CD8-positive, alpha-beta memory T cell (primary cell): ENCODE results near the gene MYH15. TPM values are rescaled to one million over a fixed set of nuclear protein-coding genes. Genes with fewer than 3 reads are reported as not detected.
A peak's percentile ranks its signal among the peaks of the same experiment; 100 is the strongest.

ENCODE experiments used
- CTCF ChIA-PET: fragments of 350-600 bp; sonication (Branson Sonifier 250); formaldehyde crosslinking; loops from one replicate; lab custom pipeline; 2021; ENCODE audit warnings: antibody characterized with exemption; lab: Charles Lee
- POLR2A ChIA-PET: fragments of 350-600 bp; sonication (Branson Sonifier 250); formaldehyde crosslinking; loops from one replicate; lab custom pipeline; 2021; ENCODE audit warnings: antibody characterized with exemption; lab: Charles Lee
- DNase-seq, 5 donors: peaks; one replicate each; pipeline versions ENCODE4 v3.0.0 to v3.0.0-alpha.2; 2020 to 2022; ENCODE audit warnings: mixed read lengths in 1 of 5
- H3K27ac ChIP-seq: one replicate; pipeline ENCODE4 v1.7.0; 2013; ENCODE audit warnings: low read depth, mild to moderate bottlenecking, low read length, moderate library complexity
- H3K27me3 ChIP-seq: 2 replicates; pipeline ENCODE4 v1.7.0; 2013; ENCODE audit warnings: low read length, mild to moderate bottlenecking; ENCODE audit not compliant: insufficient read depth, poor library complexity, severe bottlenecking
- H3K36me3 ChIP-seq: 2 replicates; pipeline ENCODE4 v1.7.0; 2013; ENCODE audit warnings: mild to moderate bottlenecking, low read length, moderate library complexity; ENCODE audit not compliant: insufficient read depth
- H3K4me1 ChIP-seq: 2 replicates; pipeline ENCODE4 v1.7.0; 2013; ENCODE audit warnings: mild to moderate bottlenecking, low read length, moderate library complexity; ENCODE audit not compliant: insufficient read depth
- H3K4me3 ChIP-seq: 2 replicates; pipeline ENCODE4 v1.7.0; 2013; ENCODE audit warnings: mild to moderate bottlenecking, low read length
- H3K9me3 ChIP-seq: 2 replicates; pipeline ENCODE4 v1.7.0; 2013; ENCODE audit warnings: mild to moderate bottlenecking, low read length
- H3K27ac Mint-ChIP-seq, 8 donors: one replicate each; pipeline ENCODE4 v1.8.0; 2020 to 2021; ENCODE audit warnings: mixed read lengths in 8 of 8, mild to moderate bottlenecking in 6 of 8, inconsistent platforms in 3 of 8, moderate library complexity in 3 of 8
- H3K27me3 Mint-ChIP-seq, 2 donors: one replicate each; pipeline ENCODE4 v1.8.0; 2020 to 2021; ENCODE audit warnings: mixed read lengths in 2 of 2, mild to moderate bottlenecking in 1 of 2, moderate library complexity in 1 of 2
- H3K36me3 Mint-ChIP-seq, 3 donors: one replicate each; pipeline ENCODE4 v1.8.0; 2020 to 2021; ENCODE audit warnings: mixed read lengths in 3 of 3, inconsistent platforms in 1 of 3, mild to moderate bottlenecking in 1 of 3
- H3K4me1 Mint-ChIP-seq, 3 donors: one replicate each; pipeline ENCODE4 v1.8.0; 2020 to 2021; ENCODE audit warnings: mixed read lengths in 3 of 3, inconsistent platforms in 1 of 3, mild to moderate bottlenecking in 1 of 3
- H3K4me3 Mint-ChIP-seq, 7 donors: one replicate each; pipeline ENCODE4 v1.8.0; 2020 to 2021; ENCODE audit warnings: mixed read lengths in 7 of 7, mild to moderate bottlenecking in 6 of 7, moderate library complexity in 4 of 7, inconsistent platforms in 2 of 7
- H3K9me3 Mint-ChIP-seq, 5 donors: one replicate each; pipeline ENCODE4 v1.8.0; 2020 to 2022; ENCODE audit warnings: mixed read lengths in 5 of 5, mild to moderate bottlenecking in 3 of 5, moderate library complexity in 2 of 5, inconsistent platforms in 1 of 5
- polyA plus RNA-seq: library from polyadenylated mRNA; unstranded; fragments of 300-500 nt; fragmentation: Illumina TruSeq; gene quantifications from one replicate; pipeline ENCODE4 v1.2.3, GENCODE V29; 2021
- total RNA-seq, 2 experiments: library from RNA; stranded (reverse); gene quantifications; one replicate each; pipeline ENCODE4 v1.2.3, GENCODE V29; 2021

MYH15 gene
- total and polyA plus RNA-seq, 3 experiments from 2014 or later, result 0.11 to 0.18 TPM; not detected in 1

- peaks cover 2 to 51% (median 3%) of the 10 kb centered on the region in 3 donors for H3K36me3 Mint-ChIP-seq
- Histone ChIP-seq H3K4me1 (no peaks in the 10 kb centered on the region), H3K4me3 (no peak overlapping the region), H3K27ac (no peak overlapping the region), H3K27me3 (no peaks in the 10 kb centered on the region), H3K36me3 (no peaks in the 10 kb centered on the region), H3K9me3 (peaks cover 8% of the 10 kb centered on the region)
- POLR2A ChIA-PET, result no interaction called here
- peak overlapping the region in 1 of 8 donors; percentile 50 for H3K27ac Mint-ChIP-seq
- peaks cover 12 to 14% of the 10 kb centered on the region in 2 donors for H3K27me3 Mint-ChIP-seq
- DNase-seq, result no peak
- H3K9me3 Mint-ChIP-seq, result peaks cover 25 to 37% (median 26%) of the 10 kb centered on the region in 5 donors
- no peaks in the 10 kb centered on the region for H3K4me1 Mint-ChIP-seq
- H3K4me3 Mint-ChIP-seq, result no peak overlapping the region
- CTCF ChIA-PET, result no interaction called here
Observed at GRCh38 chr3:108448593-108448992, 61.8 kb downstream of the MYH15 start.

DNA sequence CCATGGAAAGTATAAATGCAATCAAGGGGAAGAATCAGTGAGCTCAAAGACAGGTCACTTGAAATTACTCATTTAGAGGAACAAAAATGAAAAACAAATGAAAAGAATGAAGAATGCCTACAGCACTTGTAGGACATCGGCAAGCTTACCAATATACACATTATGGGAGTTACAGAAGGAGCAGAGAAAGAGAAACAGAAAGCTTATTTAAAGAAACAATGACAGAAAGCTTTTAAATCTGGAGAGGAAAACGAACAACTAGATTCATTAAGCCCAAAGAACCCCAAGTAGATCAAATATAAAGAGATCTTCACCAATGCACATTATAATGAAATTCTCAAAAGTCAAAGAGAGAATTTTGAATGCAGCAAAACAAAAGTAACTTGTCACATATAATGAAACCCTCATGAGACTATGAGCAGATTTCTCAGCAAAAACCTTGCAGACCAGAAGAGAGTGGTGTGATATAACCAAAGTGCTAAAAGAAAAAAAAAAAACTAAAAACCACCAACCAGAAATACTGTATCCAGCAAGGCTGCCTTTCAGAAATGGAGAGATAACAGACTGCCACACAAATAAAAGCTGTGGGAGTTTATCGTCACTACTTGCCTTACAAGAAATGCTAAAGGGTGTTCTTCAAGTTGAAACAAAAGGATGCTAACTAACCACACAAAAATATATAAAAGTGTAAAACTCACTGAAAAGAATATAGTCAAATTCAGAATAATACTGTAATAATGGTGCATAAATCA is 63.1 kb downstream of the MYH15 start:
- H3K4me1 ChIP-seq, result no peaks in the 10 kb centered on the region
- H3K36me3 Mint-ChIP-seq, result peaks cover 2 to 55% (median 3%) of the 10 kb centered on the region in 3 donors
- peaks cover 25 to 37% (median 26%) of the 10 kb centered on the region in 5 donors for H3K9me3 Mint-ChIP-seq
- no peak overlapping the region for H3K27ac ChIP-seq
- no peaks in the 10 kb centered on the region for H3K4me1 Mint-ChIP-seq
- ChIA-PET POLR2A (no interaction called here), CTCF (no interaction called here)
- no peak for DNase-seq
- peaks cover 12 to 16% of the 10 kb centered on the region in 2 donors for H3K27me3 Mint-ChIP-seq
- H3K27ac Mint-ChIP-seq, result peak overlapping the region in 1 of 8 donors; percentile 19
- H3K36me3 ChIP-seq, result no peaks in the 10 kb centered on the region
- peaks cover 8% of the 10 kb centered on the region for H3K9me3 ChIP-seq
- no peak overlapping the region for H3K4me3 Mint-ChIP-seq
- H3K4me3 ChIP-seq, result no peak overlapping the region
- H3K27me3 ChIP-seq, result no peaks in the 10 kb centered on the region

DNA sequence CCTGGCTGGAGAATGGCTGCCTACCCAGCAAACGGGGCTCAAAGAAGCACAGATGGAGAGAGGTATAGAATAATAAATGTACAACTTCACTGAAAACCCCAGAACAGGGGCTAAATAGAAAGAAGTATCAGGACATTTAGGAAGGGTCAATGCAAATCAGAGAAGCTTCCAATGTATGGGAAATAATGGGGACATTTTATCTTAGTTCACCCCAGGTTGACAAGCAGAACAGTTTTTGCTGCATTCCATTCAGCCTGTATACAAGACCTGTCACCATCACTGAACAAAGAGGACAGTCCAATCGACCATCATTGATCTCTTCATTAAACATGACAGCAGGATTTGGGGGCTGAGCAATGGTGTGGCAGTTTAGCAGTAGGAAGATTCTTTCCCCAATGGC is 68.1 kb downstream of the MYH15 start:
- Mint-ChIP-seq H3K9me3 (peaks cover 18 to 21% (median 19%) of the 10 kb centered on the region in 5 donors), H3K27me3 (peaks cover 11 to 18% of the 10 kb centered on the region in 2 donors), H3K36me3 (peaks cover 2 to 32% (median 3%) of the 10 kb centered on the region in 3 donors), H3K27ac (no peak overlapping the region), H3K4me3 (no peak overlapping the region), H3K4me1 (no peaks in the 10 kb centered on the region)
- Histone ChIP-seq H3K27ac (no peak overlapping the region), H3K4me3 (no peak overlapping the region), H3K4me1 (no peaks in the 10 kb centered on the region), H3K36me3 (no peaks in the 10 kb centered on the region), H3K27me3 (no peaks in the 10 kb centered on the region), H3K9me3 (peaks cover 5% of the 10 kb centered on the region)
- ChIA-PET POLR2A (no interaction called here), CTCF (no interaction called here)
- DNase-seq, result no peak

GRCh38 chr3:108441518-108441917 is 68.9 kb downstream of the MYH15 start:
- H3K4me1 Mint-ChIP-seq, result no peaks in the 10 kb centered on the region

DNA sequence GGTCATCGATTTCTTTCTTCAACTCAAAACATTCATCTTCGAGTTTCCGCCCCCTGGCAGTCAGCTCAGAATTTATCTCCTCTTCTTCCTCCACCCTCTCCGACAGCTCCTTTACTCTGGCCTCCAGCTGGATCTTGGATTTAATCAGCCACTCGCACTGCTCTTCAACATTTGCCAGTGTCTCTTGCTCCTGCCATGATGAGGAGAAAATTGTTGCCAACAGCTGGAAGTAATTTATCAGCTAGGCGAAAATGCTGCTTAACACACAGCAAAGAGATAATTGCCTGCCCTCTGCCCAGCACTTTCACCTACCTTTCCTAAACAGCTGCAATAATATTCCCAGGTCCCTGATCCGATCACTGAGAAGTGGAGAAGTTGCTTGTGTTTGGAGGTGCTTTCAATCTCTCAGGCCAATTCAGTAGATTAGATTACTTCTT is 69.3 kb downstream of the MYH15 start:
- DNase-seq, result no peak
- Histone ChIP-seq H3K36me3 (no peaks in the 10 kb centered on the region), H3K4me3 (no peak overlapping the region), H3K4me1 (no peaks in the 10 kb centered on the region), H3K9me3 (no peaks in the 10 kb centered on the region), H3K27ac (no peak overlapping the region), H3K27me3 (no peaks in the 10 kb centered on the region)
- ChIA-PET CTCF (no interaction called here), POLR2A (no interaction called here)
- H3K4me1 Mint-ChIP-seq, result no peaks in the 10 kb centered on the region
- no peak overlapping the region for H3K27ac Mint-ChIP-seq
- H3K27me3 Mint-ChIP-seq, result peaks cover 6 to 9% of the 10 kb centered on the region in 2 donors
- peaks cover 0 to 20% (median 0%) of the 10 kb centered on the region in 3 donors for H3K36me3 Mint-ChIP-seq
- peak overlapping the region in 1 of 7 donors; percentile 33 for H3K4me3 Mint-ChIP-seq
- peaks cover 6 to 10% (median 8%) of the 10 kb centered on the region in 5 donors for H3K9me3 Mint-ChIP-seq

More at GRCh38 chr3:108441518-108441917, 68.9 kb downstream of the MYH15 start:
- POLR2A ChIA-PET, result no interaction called here
- Mint-ChIP-seq H3K36me3 (peaks cover 0 to 24% (median 0%) of the 10 kb centered on the region in 3 donors), H3K27me3 (peaks cover 6 to 13% of the 10 kb centered on the region in 2 donors), H3K27ac (no peak overlapping the region), H3K4me3 (no peak overlapping the region), H3K9me3 (peaks cover 10 to 13% (median 12%) of the 10 kb centered on the region in 5 donors)
- H3K36me3 ChIP-seq, result no peaks in the 10 kb centered on the region
- CTCF ChIA-PET, result no interaction called here
- no peak overlapping the region for H3K4me3 ChIP-seq
- H3K4me1 ChIP-seq, result no peaks in the 10 kb centered on the region
- no peaks in the 10 kb centered on the region for H3K9me3 ChIP-seq
- no peak for DNase-seq
- no peaks in the 10 kb centered on the region for H3K27me3 ChIP-seq
- no peak overlapping the region for H3K27ac ChIP-seq

- H3K36me3 Mint-ChIP-seq, result peaks cover 0 to 6% (median 0%) of the 10 kb centered on the region in 3 donors
- H3K4me3 Mint-ChIP-seq, result no peak overlapping the region
- POLR2A ChIA-PET, result no interaction called here
- peaks cover 0 to 5% of the 10 kb centered on the region in 2 donors for H3K27me3 Mint-ChIP-seq
- H3K27ac Mint-ChIP-seq, result no peak overlapping the region
- CTCF ChIA-PET, result interaction anchor here (1.4 kb wide), 1 partner anchor 10 kb away, joined by 3 read pairs; no protein-coding TSS in a partner anchor
- Histone ChIP-seq H3K4me3 (no peak overlapping the region), H3K9me3 (no peaks in the 10 kb centered on the region), H3K27ac (no peak overlapping the region), H3K4me1 (no peaks in the 10 kb centered on the region), H3K27me3 (no peaks in the 10 kb centered on the region), H3K36me3 (no peaks in the 10 kb centered on the region)
- no peak for DNase-seq
- no peaks in the 10 kb centered on the region for H3K4me1 Mint-ChIP-seq
- peaks cover 0 to 2% (median 0%) of the 10 kb centered on the region in 5 donors for H3K9me3 Mint-ChIP-seq
Observed at GRCh38 chr3:108438542-108438941, 71.9 kb downstream of the MYH15 start.

DNA sequence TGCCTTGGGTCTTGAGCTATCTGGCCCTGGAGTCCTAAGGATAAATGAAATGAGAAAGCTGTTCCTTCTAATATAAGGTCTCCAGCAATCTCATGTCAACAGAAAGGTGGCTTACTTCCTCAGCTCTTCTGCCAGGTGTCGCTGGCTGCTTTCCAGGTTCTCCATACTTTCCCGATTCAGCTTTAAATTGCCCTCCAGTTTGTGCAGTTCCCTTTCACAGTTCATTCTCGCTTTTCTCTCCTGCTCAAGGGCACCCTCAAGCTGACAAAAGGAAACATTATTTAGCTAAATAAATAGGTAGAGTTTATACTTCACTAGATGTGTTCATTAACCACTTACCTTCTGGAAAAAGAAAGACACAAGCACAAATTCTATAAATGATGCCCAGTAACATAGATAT is 73.0 kb downstream of the MYH15 start:
- peaks cover 0 to 6% of the 10 kb centered on the region in 2 donors for H3K27me3 Mint-ChIP-seq
- Histone ChIP-seq H3K4me1 (no peaks in the 10 kb centered on the region), H3K27me3 (no peaks in the 10 kb centered on the region), H3K36me3 (no peaks in the 10 kb centered on the region), H3K9me3 (no peaks in the 10 kb centered on the region), H3K4me3 (no peak overlapping the region), H3K27ac (no peak overlapping the region)
- DNase-seq, result no peak
- H3K4me1 Mint-ChIP-seq, result no peaks in the 10 kb centered on the region
- H3K9me3 Mint-ChIP-seq, result peaks cover 0 to 8% (median 0%) of the 10 kb centered on the region in 5 donors
- H3K36me3 Mint-ChIP-seq, result peaks cover 0 to 4% (median 0%) of the 10 kb centered on the region in 3 donors
- peak overlapping the region in 1 of 8 donors; percentile 20 for H3K27ac Mint-ChIP-seq
- POLR2A ChIA-PET, result no interaction called here
- no peak overlapping the region for H3K4me3 Mint-ChIP-seq
- CTCF ChIA-PET, result interaction anchor here (1.4 to 1.7 kb wide), 2 partner anchors 9 to 30 kb away, joined by 3 to 5 read pairs; no protein-coding TSS in a partner anchor

DNA sequence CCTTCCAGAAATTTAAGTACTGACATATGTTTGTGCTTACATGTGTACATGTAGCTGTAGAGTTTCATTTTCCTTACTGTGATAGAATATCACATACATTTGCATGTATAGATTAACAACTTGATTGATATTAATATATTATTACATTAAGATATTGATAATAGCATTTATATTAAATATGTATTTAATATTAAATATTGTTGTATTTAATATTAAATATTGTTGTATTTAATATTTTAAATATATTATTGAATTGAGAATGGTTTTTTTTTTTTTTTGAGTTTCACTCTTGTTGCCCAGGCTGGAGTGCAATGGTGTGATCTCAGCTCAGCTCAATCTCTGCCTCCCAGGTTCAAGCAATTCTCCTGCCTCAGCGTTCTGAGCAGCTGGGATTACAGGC is 76.5 kb downstream of the MYH15 start:
- H3K4me3 Mint-ChIP-seq, result no peak overlapping the region
- peaks cover 0 to 1% of the 10 kb centered on the region in 2 donors for H3K27me3 Mint-ChIP-seq
- H3K36me3 Mint-ChIP-seq, result peaks cover 0 to 9% (median 0%) of the 10 kb centered on the region in 3 donors
- POLR2A ChIA-PET, result no interaction called here
- no peaks in the 10 kb centered on the region for H3K4me1 ChIP-seq
- no peaks in the 10 kb centered on the region for H3K36me3 ChIP-seq
- no peak overlapping the region for H3K4me3 ChIP-seq
- H3K27ac Mint-ChIP-seq, result no peak overlapping the region
- no peaks in the 10 kb centered on the region for H3K4me1 Mint-ChIP-seq
- no peaks in the 10 kb centered on the region for H3K9me3 ChIP-seq
- H3K27me3 ChIP-seq, result no peaks in the 10 kb centered on the region
- H3K27ac ChIP-seq, result no peak overlapping the region
- CTCF ChIA-PET, result no interaction called here
- H3K9me3 Mint-ChIP-seq, result peaks cover 0 to 8% (median 0%) of the 10 kb centered on the region in 5 donors
- DNase-seq, result no peak
